G401 (cell line): Measurements from ENCODE around the gene TARS2. TPM values are rescaled to one million over a fixed set of nuclear protein-coding genes. Genes with fewer than 3 reads are reported as not detected.

Experiments used
- DNase-seq: peaks from one replicate; pipeline ENCODE4 v3.0.0-alpha.2; 2015; ENCODE audit warnings: low spot score
- in situ Hi-C: cut with HindIII; loops from 2 replicates; pipeline ENCODE4 v1.10.0; 2016; ENCODE audit warnings: low sequenced_read_pairs, mixed read lengths
- total RNA-seq: library from RNA; depleted of rRNA; stranded (reverse); fragments of >200 nt; shearing (Covaris generic); gene quantifications from 2 replicates; pipeline ENCODE4 v1.2.3, GENCODE V29; 2014; rRNA removed

The TARS2 gene
- total RNA-seq: 34.6 and 36.7 TPM in 2 replicates

- in situ Hi-C loops: loop anchor here (5.0 kb wide), 1 partner anchor 40 kb away; no protein-coding TSS in a partner anchor
- DNase-seq: peak; percentile 99
Measured at GRCh38 chr1:150486966-150487762, at the start of gene TARS2. Gene TARS2, plus strand, starts transcription at chr1:150487419. Its CDS starts 32 bp downstream, at chr1:150487451.

- in situ Hi-C loops: no loop called here
- no peak for DNase-seq
Measured at GRCh38 chr1:150441121-150441520, 46.1 kb upstream of the TARS2 start.

GRCh38 chr1:150444232-150444631 lies 43.0 kb upstream of the TARS2 start:
- in situ Hi-C loops: no loop called here
- no peak for DNase-seq

- no peak for DNase-seq
- in situ Hi-C loops: no loop called here
Measured at GRCh38 chr1:150456146-150456647, 31.0 kb upstream of the TARS2 start.

GRCh38 chr1:150464422-150464826 lies 22.8 kb upstream of the TARS2 start:
- peak; percentile 62 for DNase-seq
- in situ Hi-C loops: no loop called here

GRCh38 chr1:150466964-150467363 lies 20.3 kb upstream of the TARS2 start:
- in situ Hi-C loops: no loop called here
- DNase-seq: no peak

GRCh38 chr1:150469291-150469690 lies 17.9 kb upstream of the TARS2 start:
- no peak for DNase-seq
- in situ Hi-C loops: no loop called here

GRCh38 chr1:150472601-150473200 lies 14.5 kb upstream of the TARS2 start:
- no peak for DNase-seq
- in situ Hi-C loops: no loop called here

- no peak for DNase-seq
- in situ Hi-C loops: no loop called here
Measured at GRCh38 chr1:150473659-150474058, 13.6 kb upstream of the TARS2 start.

GRCh38 chr1:150474869-150475268 lies 12.3 kb upstream of the TARS2 start:
- in situ Hi-C loops: no loop called here
- no peak for DNase-seq

GRCh38 chr1:150476754-150477153 lies 10.5 kb upstream of the TARS2 start:
- in situ Hi-C loops: no loop called here
- no peak for DNase-seq

GRCh38 chr1:150477320-150477719 lies 9.9 kb upstream of the TARS2 start:
- in situ Hi-C loops: no loop called here
- no peak for DNase-seq

- in situ Hi-C loops: no loop called here
- DNase-seq: no peak
Measured at GRCh38 chr1:150477733-150478132, 9.5 kb upstream of the TARS2 start.

- DNase-seq: no peak
- in situ Hi-C loops: no loop called here
Measured at GRCh38 chr1:150479370-150479769, 7.8 kb upstream of the TARS2 start.

GRCh38 chr1:150479927-150480352 lies 7.3 kb upstream of the TARS2 start:
- in situ Hi-C loops: no loop called here
- no peak for DNase-seq

- in situ Hi-C loops: no loop called here
- no peak for DNase-seq
Measured at GRCh38 chr1:150484431-150484830, 2.8 kb upstream of the TARS2 start.

- in situ Hi-C loops: loop anchor here (5.0 kb wide), 1 partner anchor 42 kb away; no protein-coding TSS in a partner anchor
- DNase-seq: no peak
Measured at GRCh38 chr1:150484861-150485260, 2.4 kb upstream of the TARS2 start.

- in situ Hi-C loops: loop anchor here (5.0 kb wide), 1 partner anchor 40 kb away; no protein-coding TSS in a partner anchor
- DNase-seq: no peak
Measured at GRCh38 chr1:150487763-150488115, 520 bp downstream of the TARS2 start.

GRCh38 chr1:150493175-150493574 lies 6.0 kb downstream of the TARS2 start:
- DNase-seq: no peak
- in situ Hi-C loops: loop anchor here (10.0 kb wide), 1 partner anchor 108 kb away; no protein-coding TSS in a partner anchor

GRCh38 chr1:150498342-150498741 lies 11.1 kb downstream of the TARS2 start:
- in situ Hi-C loops: loop anchor here (10.0 kb wide), 1 partner anchor 114 kb away; no protein-coding TSS in a partner anchor
- no peak for DNase-seq
